HepG2 (cell line): Measurements from ENCODE around the gene ZNF814. TPM values are rescaled to one million over a fixed set of nuclear protein-coding genes. Genes with fewer than 3 reads are reported as not detected.

Experiments used
- ATAC-seq: fragments of 200-7000 bp; cut with Tn5 transposase; 3 replicates; pipeline ENCODE4 v1.9.1; 2020; ENCODE audit warnings: mild to moderate bottlenecking, moderate library complexity
- BruUV-seq: library from RNA; stranded (reverse); fragments of 400-500 nt; replicated peaks from 2 replicates; lab custom pipeline; 2021; lab: Mats Ljungman, UMichigan
- CTCF ChIA-PET: fragments of 300-600 bp; formaldehyde crosslinking; extraction: SDS; loops from one replicate; lab custom pipeline; 2021; ENCODE audit warnings: low total read pairs, inconsistent platforms, low intra/inter-chr PET ratio; lab: Yijun Ruan, JAX
- POLR2A ChIA-PET: fragments of 350-600 bp; sonication (Branson Sonifier 250); formaldehyde crosslinking; loops from one replicate; lab custom pipeline; 2020; ENCODE audit warnings: antibody characterized with exemption, inconsistent platforms; lab: Yijun Ruan, JAX
- DNase-seq: peaks from one replicate; pipeline ENCODE4 v3.0.0-alpha.2; 2015; ENCODE audit warnings: low spot score
- FAIRE-seq: peaks from 3 replicates; lab custom pipeline; 2011; peaks lifted over from hg19 to GRCh38; lab: Jason Lieb, UNC
- H2AFZ ChIP-seq: one replicate; pipeline ENCODE4 v1.6.1; 2011; ENCODE audit warnings: low read length, inconsistent platforms
- H3K27ac ChIP-seq: fragments of 300-600 bp; 3 replicates; pipeline ENCODE4 v1.8.0; 2011; ENCODE audit warnings: mixed run types, mild to moderate bottlenecking, mixed read lengths, low read length, inconsistent platforms; ENCODE audit not compliant: insufficient read depth; ENCODE audit errors: extremely low read length
- H3K27me3 ChIP-seq, 2 experiments: fragments of 200-600 bp in 1 of 2; 2 replicates in 1 of 2; 3 replicates in 1 of 2; pipeline versions ENCODE4 v1.6.0 to v1.8.0; 2011; ENCODE audit warnings: low read length in 2 of 2, mild to moderate bottlenecking in 2 of 2, moderate library complexity in 2 of 2, inconsistent platforms in 1 of 2; ENCODE audit not compliant: insufficient read depth in 2 of 2, control insufficient read depth in 1 of 2
- H3K36me3 ChIP-seq, 2 experiments: fragments of 200-600 bp in 1 of 2; replicated peaks in 1 of 2; 2 replicates in 1 of 2; 3 replicates in 1 of 2; pipeline versions ENCODE4 v1.5.1 to v1.8.0; 2011; ENCODE audit warnings: low read length in 2 of 2, inconsistent platforms in 1 of 2; ENCODE audit not compliant: insufficient read depth in 2 of 2, control insufficient read depth in 1 of 2
- H3K4me1 ChIP-seq: 2 replicates; pipeline ENCODE4 v1.5.1; 2012; ENCODE audit warnings: low read length, inconsistent platforms; ENCODE audit not compliant: insufficient read depth
- H3K4me2 ChIP-seq: 2 replicates; pipeline ENCODE4 v1.6.0; 2011; ENCODE audit warnings: low read depth, low read length, inconsistent platforms
- H3K4me3 ChIP-seq, 3 experiments: fragments of 200-600 bp in 1 of 3; sonication (generic), shearing (Covaris generic) in 1 of 3; replicated peaks in 1 of 3; 2 replicates each; pipeline ENCODE4 v1.5.1; 2011 to 2016; ENCODE audit warnings: low read length in 3 of 3, inconsistent platforms in 2 of 3, low read depth in 2 of 3, mild to moderate bottlenecking in 2 of 3, control low read depth in 1 of 3, mixed read lengths in 1 of 3; ENCODE audit not compliant: insufficient read depth in 1 of 3
- H3K79me2 ChIP-seq: one replicate; pipeline ENCODE4 v1.6.1; 2011; ENCODE audit warnings: low read length, inconsistent platforms; ENCODE audit not compliant: insufficient read depth
- H3K9ac ChIP-seq: 2 replicates; pipeline ENCODE4 v1.6.0; 2011; ENCODE audit warnings: mild to moderate bottlenecking, low read depth, low read length, inconsistent platforms; ENCODE audit not compliant: insufficient read depth
- H3K9me3 ChIP-seq: 2 replicates; pipeline ENCODE4 v1.5.1; 2012; ENCODE audit warnings: mild to moderate bottlenecking, low read length
- H4K20me1 ChIP-seq: 2 replicates; pipeline ENCODE4 v1.6.0; 2011; ENCODE audit warnings: inconsistent platforms, mild to moderate bottlenecking, low read length, moderate library complexity; ENCODE audit not compliant: insufficient read depth
- CBX1 ChIP-seq: IDR thresholded peaks from one replicate; pipeline ENCODE4 v1.6.1; 2016; ENCODE audit warnings: antibody characterized with exemption, low read depth
- KDM2A ChIP-seq: sonication (generic); formaldehyde crosslinking; IDR thresholded peaks from 2 replicates; pipeline ENCODE4 v1.4.0; 2020; ENCODE audit warnings: low read depth, missing genetic modification reagents, borderline replicate concordance
- MED13 ChIP-seq: sonication (generic); formaldehyde crosslinking; IDR thresholded peaks from 2 replicates; pipeline ENCODE4 v1.5.0; 2020; ENCODE audit warnings: missing genetic modification reagents
- MYC ChIP-seq: sonication (generic); formaldehyde crosslinking; IDR thresholded peaks from 2 replicates; pipeline ENCODE4 v1.9.0; 2021; ENCODE audit warnings: missing genetic modification reagents, borderline replicate concordance
- NCOR1 ChIP-seq: fragments of 200-600 bp; sonication (generic); IDR thresholded peaks from 2 replicates; pipeline ENCODE4 v1.7.0; 2017; ENCODE audit warnings: antibody characterized with exemption, low read length, borderline replicate concordance
- NFIB ChIP-seq: sonication (generic); formaldehyde crosslinking; IDR thresholded peaks from 2 replicates; pipeline ENCODE4 v1.9.0; 2021; ENCODE audit warnings: missing genetic modification reagents, mild to moderate bottlenecking, borderline replicate concordance
- SAP130 ChIP-seq: IDR thresholded peaks from 2 replicates; pipeline ENCODE4 v1.6.1; 2016; ENCODE audit warnings: low read depth
- SIN3A ChIP-seq: IDR thresholded peaks from 2 replicates; pipeline ENCODE4 v1.6.1; 2011; ENCODE audit warnings: low read depth, mild to moderate bottlenecking, control low read depth, low read length, borderline replicate concordance
- SOX6 ChIP-seq, 2 experiments: fragments of 450-650 bp in 1 of 2; sonication (generic) in 1 of 2; formaldehyde crosslinking in 1 of 2; IDR thresholded peaks; 2 replicates each; pipeline versions ENCODE4 v1.4.0 to v1.6.1; 2017 to 2020; ENCODE audit warnings: antibody characterized with exemption in 1 of 2, mild to moderate bottlenecking in 1 of 2, missing genetic modification reagents in 1 of 2
- ZBTB33 ChIP-seq: sonication (generic); formaldehyde crosslinking; IDR thresholded peaks from 2 replicates; pipeline ENCODE4 v1.4.0; 2020; ENCODE audit warnings: missing genetic modification reagents
- ZNF597 ChIP-seq: sonication (generic); formaldehyde crosslinking; IDR thresholded peaks from 2 replicates; pipeline ENCODE4 v1.5.0; 2020; ENCODE audit warnings: missing genetic modification reagents
- WGBS: methylation state at CpG from one replicate; pipeline ENCODE4 v1.1.6; 2017; ENCODE audit warnings: low lambda C conversion rate; 5-methylcytosine and 5-hydroxymethylcytosine counted together
- in situ Hi-C: cut with HindIII; loops from 2 replicates; pipeline ENCODE4 v1.10.0; 2017; ENCODE audit warnings: low pct_unique_long_range_greater_than_20kb; ENCODE audit not compliant: extremely low pct_ligation_motif_present
- intact Hi-C: fragments of 100-400 bp; cut with micrococcal nuclease; formaldehyde crosslinking; loops from one replicate; pipeline ENCODE4 v1.10.0; 2022; ENCODE audit not compliant: unreplicated experiment
- polyA plus RNA-seq, 8 experiments: library from polyadenylated mRNA; depleted of rRNA in 3 of 8; stranded (reverse) in 7 of 8; unstranded in 1 of 8; fragments of >200 nt; fragmentation: Illumina TruSeq in 4 of 8; extraction: Trizol in 4 of 8; gene quantifications; 2 replicates each; pipeline versions ENCODE4 v1.2.1 to v1.2.3, GENCODE V29; 2011 to 2016; ENCODE audit warnings: low read depth in 4 of 8, missing spikeins in 1 of 8, mixed read lengths in 1 of 8; ENCODE audit not compliant: insufficient read depth in 1 of 8
- total RNA-seq, 5 experiments: library from RNA; depleted of rRNA; stranded (reverse); fragments of >200 nt; fragmentation: Illumina TruSeq; extraction: Trizol; gene quantifications; 2 replicates each; pipeline ENCODE4 v1.2.3, GENCODE V29; 2016; ENCODE audit warnings: low read depth in 1 of 5
- TF ChIP-seq, protein P1 (sequence below): sonication (generic); formaldehyde crosslinking; IDR thresholded peaks from 2 replicates; pipeline ENCODE4 v1.8.1; 2023; ENCODE audit warnings: mild to moderate bottlenecking, missing genetic modification reagents, borderline replicate concordance
- TF ChIP-seq, protein P2 (sequence below): sonication (generic); formaldehyde crosslinking; IDR thresholded peaks from 2 replicates; pipeline ENCODE4 v1.4.0; 2020; ENCODE audit warnings: missing genetic modification reagents, mild to moderate bottlenecking, borderline replicate concordance
- TF ChIP-seq, protein P3 (sequence below): fragments of 450-650 bp; IDR thresholded peaks from 2 replicates; pipeline ENCODE4 v1.6.1; 2017; ENCODE audit warnings: mild to moderate bottlenecking

The ZNF814 gene
- total and polyA plus RNA-seq, 2 of the 13 experiments (the other 11 are each of a cell fraction or from before 2014, with no cell fraction given): 2.5 to 3.4 TPM

DNA sequence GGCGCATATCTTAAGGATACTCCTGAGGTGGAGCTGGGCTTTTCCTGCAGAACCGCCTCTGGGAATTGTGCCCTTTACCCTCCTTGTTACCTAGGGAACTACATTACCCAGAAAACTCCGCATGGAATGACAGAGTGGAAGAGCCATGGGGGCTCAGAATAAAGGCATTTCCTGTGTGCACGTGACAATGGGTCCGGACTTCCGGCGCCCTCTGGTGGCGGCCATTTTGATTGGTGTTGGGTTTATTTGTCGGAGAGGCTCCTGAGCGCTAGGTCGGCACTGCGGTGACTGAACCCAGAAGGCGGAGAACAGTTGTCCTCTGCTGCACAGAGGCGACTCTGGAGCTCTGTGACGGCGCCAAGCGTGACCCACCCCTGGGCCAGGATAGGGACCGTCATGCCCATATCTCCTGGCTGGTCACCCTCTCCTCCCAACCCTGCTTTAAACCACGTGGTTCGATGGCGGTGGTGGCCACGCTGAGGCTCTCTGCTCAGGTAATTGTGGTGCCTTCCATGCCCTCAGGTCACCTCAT lies 58.7 kb downstream of the ZNF814 start, which contains the start of gene ZNF587B:
Gene ZNF587B (plus strand): TSS at position 229 of the 532 bp plus-strand sequence. CDS start 230 bp downstream, at position 459.
- ChIA-PET CTCF (no interaction called here), POLR2A (interaction anchor here (0.6 to 1.5 kb wide), 3 partner anchors 10 to 83 kb away, joined by 3 to 6 read pairs (median 4); partner anchors contain the start of gene ZNF776)
- H3K36me3 ChIP-seq: peaks cover 2 to 9% of the 10 kb centered on the region in 2 experiments; a peak in 1 of 5 replicates
- no peak within 1 kb of the TSS for H2AFZ ChIP-seq
- DNase-seq (peak; percentile 47), FAIRE-seq (peak; percentile 50), ATAC-seq (peak; percentile 78)
- in situ Hi-C loops: no loop called here
- BruUV-seq: no TSS peak
- H3K4me2 ChIP-seq: peak within 1 kb of the TSS; percentile 48
- no peaks in the 10 kb centered on the region for H3K27me3 ChIP-seq
- no peak within 1 kb of the TSS; the same call in 1 of the 2 replicates for H3K9ac ChIP-seq
- WGBS: 77% methylated on average over 22 of the region's 22 CpGs
- H3K9me3 ChIP-seq: no peaks in the 10 kb centered on the region
- peaks cover 51% of the 10 kb centered on the region for H3K79me2 ChIP-seq
- H3K27ac ChIP-seq: peak within 1 kb of the TSS; percentile 66
- H3K4me3 ChIP-seq: no peak within 1 kb of the TSS
- H4K20me1 ChIP-seq: peaks cover 3% of the 10 kb centered on the region; the same call in 1 of the 2 replicates
- intact Hi-C loops: no loop called here
- H3K4me1 ChIP-seq: peaks cover 34% of the 10 kb centered on the region
- TF ChIP-seq, protein P1, sequence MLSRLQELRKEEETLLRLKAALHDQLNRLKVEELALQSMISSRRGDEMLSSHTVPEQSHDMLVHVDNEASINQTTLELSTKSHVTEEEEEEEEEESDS (CRISPR knock-in tag): no peak
- TF ChIP-seq ZNF597 (no peak), NCOR1 (no peak), SOX6 (IDR thresholded peaks at IDR 0.05) (no peak), SOX6 (CRISPR knock-in tag; IDR thresholded peaks at IDR 0.05) (peak; percentile 25; the same call in 1 of the 2 replicates), CBX1 (no peak), MYC (peak; percentile 41; the same call in 1 of the 2 replicates), SAP130 (CRISPR knock-in tag) (0 out of 2 replicates have a peak, but pooled peaks have one; percentile 23), MED13 (no peak), NFIB (CRISPR knock-in tag) (no peak), ZBTB33 (CRISPR knock-in tag) (peak; percentile 97), SIN3A (no peak), KDM2A (peak; percentile 23; the same call in 1 of the 2 replicates)
- TF ChIP-seq, protein P2, sequence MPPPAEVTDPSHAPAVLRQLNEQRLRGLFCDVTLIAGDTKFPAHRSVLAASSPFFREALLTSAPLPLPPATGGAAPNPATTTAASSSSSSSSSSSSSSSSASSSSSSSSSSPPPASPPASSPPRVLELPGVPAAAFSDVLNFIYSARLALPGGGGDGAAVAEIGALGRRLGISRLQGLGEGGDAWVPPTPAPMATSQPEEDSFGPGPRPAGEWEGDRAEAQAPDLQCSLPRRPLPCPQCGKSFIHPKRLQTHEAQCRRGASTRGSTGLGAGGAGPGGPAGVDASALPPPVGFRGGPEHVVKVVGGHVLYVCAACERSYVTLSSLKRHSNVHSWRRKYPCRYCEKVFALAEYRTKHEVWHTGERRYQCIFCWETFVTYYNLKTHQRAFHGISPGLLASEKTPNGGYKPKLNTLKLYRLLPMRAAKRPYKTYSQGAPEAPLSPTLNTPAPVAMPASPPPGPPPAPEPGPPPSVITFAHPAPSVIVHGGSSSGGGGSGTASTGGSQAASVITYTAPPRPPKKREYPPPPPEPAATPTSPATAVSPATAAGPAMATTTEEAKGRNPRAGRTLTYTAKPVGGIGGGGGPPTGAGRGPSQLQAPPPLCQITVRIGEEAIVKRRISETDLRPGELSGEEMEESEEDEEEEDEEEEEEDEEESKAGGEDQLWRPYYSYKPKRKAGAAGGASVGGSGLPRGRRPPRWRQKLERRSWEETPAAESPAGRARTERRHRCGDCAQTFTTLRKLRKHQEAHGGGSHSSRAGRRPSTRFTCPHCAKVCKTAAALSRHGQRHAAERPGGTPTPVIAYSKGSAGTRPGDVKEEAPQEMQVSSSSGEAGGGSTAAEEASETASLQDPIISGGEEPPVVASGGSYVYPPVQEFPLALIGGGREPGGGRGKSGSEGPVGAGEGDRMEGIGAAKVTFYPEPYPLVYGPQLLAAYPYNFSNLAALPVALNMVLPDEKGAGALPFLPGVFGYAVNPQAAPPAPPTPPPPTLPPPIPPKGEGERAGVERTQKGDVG: peak; percentile 21; the same call in 1 of the 2 replicates
- TF ChIP-seq, protein P3, sequence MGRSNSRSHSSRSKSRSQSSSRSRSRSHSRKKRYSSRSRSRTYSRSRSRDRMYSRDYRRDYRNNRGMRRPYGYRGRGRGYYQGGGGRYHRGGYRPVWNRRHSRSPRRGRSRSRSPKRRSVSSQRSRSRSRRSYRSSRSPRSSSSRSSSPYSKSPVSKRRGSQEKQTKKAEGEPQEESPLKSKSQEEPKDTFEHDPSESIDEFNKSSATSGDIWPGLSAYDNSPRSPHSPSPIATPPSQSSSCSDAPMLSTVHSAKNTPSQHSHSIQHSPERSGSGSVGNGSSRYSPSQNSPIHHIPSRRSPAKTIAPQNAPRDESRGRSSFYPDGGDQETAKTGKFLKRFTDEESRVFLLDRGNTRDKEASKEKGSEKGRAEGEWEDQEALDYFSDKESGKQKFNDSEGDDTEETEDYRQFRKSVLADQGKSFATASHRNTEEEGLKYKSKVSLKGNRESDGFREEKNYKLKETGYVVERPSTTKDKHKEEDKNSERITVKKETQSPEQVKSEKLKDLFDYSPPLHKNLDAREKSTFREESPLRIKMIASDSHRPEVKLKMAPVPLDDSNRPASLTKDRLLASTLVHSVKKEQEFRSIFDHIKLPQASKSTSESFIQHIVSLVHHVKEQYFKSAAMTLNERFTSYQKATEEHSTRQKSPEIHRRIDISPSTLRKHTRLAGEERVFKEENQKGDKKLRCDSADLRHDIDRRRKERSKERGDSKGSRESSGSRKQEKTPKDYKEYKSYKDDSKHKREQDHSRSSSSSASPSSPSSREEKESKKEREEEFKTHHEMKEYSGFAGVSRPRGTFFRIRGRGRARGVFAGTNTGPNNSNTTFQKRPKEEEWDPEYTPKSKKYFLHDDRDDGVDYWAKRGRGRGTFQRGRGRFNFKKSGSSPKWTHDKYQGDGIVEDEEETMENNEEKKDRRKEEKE: no peak
